Testis (tissue), 3 donors: ENCODE data around the gene TTLL3. TPM values are rescaled to one million over a fixed set of nuclear protein-coding genes. Genes with fewer than 3 reads are reported as not detected.
"Not testable (repeated sequence)": the region's sequence is repeated elsewhere in the genome, so short reads cannot be mapped to it uniquely, and the experiment has no call there.

Source experiments
- DNase-seq: peaks from one replicate; pipeline ENCODE4 v3.0.0-alpha.2; 2019
- H3K27ac ChIP-seq, 2 donors: fragments of 200-600 bp; sonication (generic); one replicate each; pipeline ENCODE4 v1.5.1; 2019
- H3K27me3 ChIP-seq: fragments of 200-600 bp; sonication (generic); one replicate; pipeline ENCODE4 v1.5.1; 2019
- H3K36me3 ChIP-seq: fragments of 200-600 bp; sonication (generic); one replicate; pipeline ENCODE4 v1.5.1; 2017; ENCODE audit warnings: low read depth; ENCODE audit errors: missing control alignments
- H3K4me1 ChIP-seq: fragments of 200-600 bp; sonication (generic); one replicate; pipeline ENCODE4 v1.5.1; 2019
- H3K4me3 ChIP-seq, 2 donors: fragments of 200-600 bp; sonication (generic); one replicate each; pipeline ENCODE4 v1.5.1; 2017 to 2019
- H3K9me3 ChIP-seq: fragments of 200-600 bp; sonication (generic); one replicate; pipeline ENCODE4 v1.5.1; 2017
- POLR2A ChIP-seq: fragments of 450-650 bp; IDR thresholded peaks from one replicate; pipeline ENCODE4 v1.6.1; 2017; ENCODE audit warnings: antibody characterized with exemption, mild to moderate bottlenecking, moderate library complexity
- WGBS, 2 donors: methylation state at CpG; one replicate each; pipeline ENCODE4 v1.1.5; 2018; 5-methylcytosine and 5-hydroxymethylcytosine counted together
- intact Hi-C: fragments of 100-400 bp; cut with DNase I; formaldehyde crosslinking; loops from one replicate; pipeline ENCODE4 v1.15.1; 2023; ENCODE audit warnings: low total_unique reads
- polyA plus RNA-seq: library from polyadenylated mRNA; stranded (reverse); fragments of 350-450 nt; fragmentation: Illumina TruSeq; extraction: RNeasy Lipid Tissue Mini Kit (QIAGEN cat#74804); gene quantifications from one replicate; pipeline ENCODE4 v1.2.3, GENCODE V29; 2014; ENCODE audit warnings: low read depth, low replicate concordance; ENCODE audit not compliant: insufficient read depth
- total RNA-seq, 2 donors: library from RNA; depleted of rRNA; stranded (reverse); fragments of >200 nt; gene quantifications; one replicate each; pipeline ENCODE4 v1.2.3, GENCODE V29; 2016
- TF ChIP-seq, protein P1 (sequence below), 3 experiments: fragments of 450-650 bp in 2 of 3; fragments of 200-600 bp in 1 of 3; sonication (generic) in 1 of 3; IDR thresholded peaks; one replicate each; pipeline ENCODE4 v1.5.1; 2016 to 2019; ENCODE audit warnings: antibody characterized with exemption in 3 of 3, mild to moderate bottlenecking in 2 of 3, moderate library complexity in 1 of 3

The TTLL3 gene
- total and polyA plus RNA-seq, 3 donors from 2014 or later: 104 to 163 (median 142) TPM

DNA sequence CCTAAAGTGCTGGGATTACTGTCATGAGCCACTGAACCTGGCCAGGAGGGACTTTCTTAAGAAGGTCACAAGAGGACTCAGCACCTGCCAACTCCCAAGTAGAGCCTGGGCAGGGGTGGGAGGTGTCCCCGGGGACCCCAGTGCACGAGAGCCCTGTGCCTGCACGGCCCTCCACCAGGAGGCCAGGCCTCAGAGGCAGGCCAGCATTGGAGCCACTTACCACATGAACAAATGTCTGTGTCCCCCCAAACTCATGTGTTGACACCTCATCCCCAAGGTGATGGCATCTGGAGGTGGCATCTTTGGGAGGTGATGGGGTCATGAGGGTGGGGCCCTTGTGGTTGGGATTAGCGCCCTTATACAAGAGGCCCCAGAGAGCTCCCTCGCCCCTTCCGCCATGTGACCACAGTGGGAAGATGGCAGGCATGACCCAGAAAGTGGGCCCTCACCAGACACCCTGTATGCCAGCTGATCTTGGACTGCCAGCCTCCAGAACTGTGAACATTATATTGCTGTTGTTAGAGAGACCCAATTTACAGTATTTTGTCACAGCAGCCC is 36.9 kb downstream of the TTLL3 start:
- 93 to 94% methylated on average over 3 to 6 of the region's 6 CpGs for WGBS, 2 donors
- H3K36me3 ChIP-seq: no peaks in the 10 kb centered on the region
- H3K4me3 ChIP-seq: no peak overlapping the region
- H3K9me3 ChIP-seq: no peaks in the 10 kb centered on the region
- no peaks in the 10 kb centered on the region for H3K27me3 ChIP-seq
- DNase-seq: no peak
- intact Hi-C loops: no loop called here
- H3K27ac ChIP-seq: no peak overlapping the region
- peaks cover 3% of the 10 kb centered on the region for H3K4me1 ChIP-seq
- TF ChIP-seq, protein P1, sequence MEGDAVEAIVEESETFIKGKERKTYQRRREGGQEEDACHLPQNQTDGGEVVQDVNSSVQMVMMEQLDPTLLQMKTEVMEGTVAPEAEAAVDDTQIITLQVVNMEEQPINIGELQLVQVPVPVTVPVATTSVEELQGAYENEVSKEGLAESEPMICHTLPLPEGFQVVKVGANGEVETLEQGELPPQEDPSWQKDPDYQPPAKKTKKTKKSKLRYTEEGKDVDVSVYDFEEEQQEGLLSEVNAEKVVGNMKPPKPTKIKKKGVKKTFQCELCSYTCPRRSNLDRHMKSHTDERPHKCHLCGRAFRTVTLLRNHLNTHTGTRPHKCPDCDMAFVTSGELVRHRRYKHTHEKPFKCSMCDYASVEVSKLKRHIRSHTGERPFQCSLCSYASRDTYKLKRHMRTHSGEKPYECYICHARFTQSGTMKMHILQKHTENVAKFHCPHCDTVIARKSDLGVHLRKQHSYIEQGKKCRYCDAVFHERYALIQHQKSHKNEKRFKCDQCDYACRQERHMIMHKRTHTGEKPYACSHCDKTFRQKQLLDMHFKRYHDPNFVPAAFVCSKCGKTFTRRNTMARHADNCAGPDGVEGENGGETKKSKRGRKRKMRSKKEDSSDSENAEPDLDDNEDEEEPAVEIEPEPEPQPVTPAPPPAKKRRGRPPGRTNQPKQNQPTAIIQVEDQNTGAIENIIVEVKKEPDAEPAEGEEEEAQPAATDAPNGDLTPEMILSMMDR (IDR thresholded peaks at IDR 0.05): no peak
- no peak for TF ChIP-seq POLR2A

DNA sequence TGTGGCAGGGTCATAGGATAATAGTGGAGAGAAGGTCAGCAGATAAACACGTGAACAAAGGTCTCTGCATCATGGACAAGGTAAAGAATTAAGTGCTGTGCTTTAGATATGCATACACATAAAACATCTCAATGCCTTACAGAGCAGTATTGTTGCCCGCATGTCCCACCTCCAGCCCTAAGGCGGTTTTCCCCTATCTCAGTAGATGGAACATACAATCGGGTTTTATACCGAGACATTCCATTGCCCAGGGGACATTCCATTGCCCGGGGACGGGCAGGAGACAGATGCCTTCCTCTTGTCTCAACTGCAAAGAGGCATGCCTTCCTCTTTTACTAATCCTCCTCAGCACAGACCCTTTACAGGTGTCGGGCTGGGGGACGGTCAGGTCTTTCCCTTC is 37.8 kb downstream of the TTLL3 start:
- H3K9me3 ChIP-seq, DNase-seq, H3K36me3 ChIP-seq, intact Hi-C loops, H3K4me3 ChIP-seq, H3K27me3 ChIP-seq, H3K27ac ChIP-seq, H3K4me1 ChIP-seq: not testable (repeated sequence)
- WGBS, 2 donors: 40 to 76% methylated on average over 5 to 9 of the region's 9 CpGs

DNA sequence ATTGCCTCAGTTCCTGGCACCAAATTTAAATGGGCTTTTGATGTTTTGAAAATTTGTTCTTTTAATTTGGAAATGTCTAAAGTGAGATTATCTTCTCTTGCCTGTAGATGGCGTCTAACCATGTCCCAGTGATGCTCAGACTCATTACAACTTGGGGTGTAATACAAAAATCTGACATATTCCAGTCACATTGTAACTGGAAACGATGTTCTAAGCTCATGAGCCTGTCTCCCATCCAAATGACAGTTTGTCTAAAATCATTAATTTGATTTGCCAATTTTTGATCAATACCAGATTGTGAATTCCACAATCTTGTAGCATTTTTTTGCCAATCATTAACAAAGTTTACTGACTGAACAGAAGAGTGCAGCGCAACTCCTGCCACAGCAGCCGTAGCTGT is 38.8 kb downstream of the TTLL3 start:
- H3K4me1 ChIP-seq, intact Hi-C loops, H3K9me3 ChIP-seq, H3K4me3 ChIP-seq, H3K27me3 ChIP-seq, DNase-seq, H3K27ac ChIP-seq, H3K36me3 ChIP-seq: not testable (repeated sequence)
- WGBS, 2 donors: 53 to 56% methylated on average over 4 of the region's 4 CpGs
- TF ChIP-seq, protein P1 (IDR thresholded peaks at IDR 0.05): peak in 2 of 3 experiments; percentile 40 to 41

DNA sequence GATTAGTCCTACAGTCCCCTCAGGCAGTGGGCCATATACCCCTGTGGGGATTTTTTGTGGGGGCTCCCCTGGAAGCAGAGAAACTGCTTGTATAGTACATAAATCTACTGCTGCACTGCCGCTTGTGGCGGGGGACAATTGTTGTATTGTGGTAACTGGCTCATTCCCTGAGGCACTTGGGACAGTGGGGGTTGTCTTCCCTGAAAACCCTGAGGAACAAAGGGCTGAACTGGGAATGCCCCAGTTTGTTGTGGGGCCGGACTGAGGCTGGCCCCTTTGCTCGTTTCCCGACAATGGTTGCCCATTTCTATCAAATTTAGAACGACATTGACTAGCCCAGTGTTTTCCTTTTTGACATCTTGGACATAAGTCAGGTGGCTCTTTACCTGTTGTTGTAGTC is 41.3 kb downstream of the TTLL3 start:
- H3K36me3 ChIP-seq, intact Hi-C loops, H3K27me3 ChIP-seq, H3K9me3 ChIP-seq, H3K27ac ChIP-seq, DNase-seq, H3K4me3 ChIP-seq, H3K4me1 ChIP-seq: not testable (repeated sequence)
- WGBS, 2 donors: 84 to 89% methylated on average over 6 of the region's 6 CpGs

DNA sequence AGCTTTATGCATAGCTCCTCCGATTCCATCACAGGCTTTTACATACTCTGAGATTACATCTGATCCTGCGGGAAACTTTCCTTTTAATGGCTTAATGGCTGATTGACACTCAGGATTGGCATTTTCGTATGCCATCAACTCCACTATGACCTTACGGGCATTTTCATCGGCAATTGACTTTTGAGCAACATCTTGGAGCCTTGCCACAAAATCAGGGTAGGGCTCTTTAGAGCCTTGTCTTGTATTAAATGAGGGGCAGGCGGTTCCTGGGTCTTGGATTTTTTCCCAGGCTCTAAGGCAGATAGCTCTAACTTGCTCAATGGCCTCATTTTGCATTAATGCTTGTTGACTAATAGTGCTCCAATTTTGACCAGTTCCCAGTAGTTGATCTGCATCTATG is 41.9 kb downstream of the TTLL3 start:
- H3K4me3 ChIP-seq, DNase-seq, H3K4me1 ChIP-seq, intact Hi-C loops, H3K27ac ChIP-seq, H3K36me3 ChIP-seq, H3K27me3 ChIP-seq, H3K9me3 ChIP-seq: not testable (repeated sequence)
- WGBS, 2 donors: 71 to 77% methylated on average over 6 of the region's 6 CpGs

DNA sequence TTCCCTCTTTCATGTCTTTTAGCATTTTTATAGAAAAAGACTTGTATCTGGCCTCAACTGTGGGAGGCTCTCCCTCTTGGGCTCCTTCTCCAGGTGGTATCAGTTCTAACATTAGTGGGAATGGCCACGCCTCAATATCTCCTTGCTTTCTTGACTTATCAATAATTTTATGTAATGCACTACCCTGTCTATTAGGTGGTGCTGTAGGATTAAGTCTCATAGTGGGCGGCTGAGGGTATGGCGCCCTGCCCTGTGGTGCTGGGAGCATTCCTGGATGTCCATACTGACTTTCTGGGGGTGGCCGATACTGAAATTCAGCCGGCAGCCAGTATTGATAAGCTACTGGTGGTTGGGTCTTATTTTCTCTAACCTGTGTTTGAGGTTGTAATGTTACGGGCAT is 42.5 kb downstream of the TTLL3 start:
- no peak for TF ChIP-seq POLR2A
- TF ChIP-seq, protein P1 (IDR thresholded peaks at IDR 0.05): no peak
- WGBS, 2 donors: 92 to 93% methylated on average over 6 of the region's 6 CpGs

DNA sequence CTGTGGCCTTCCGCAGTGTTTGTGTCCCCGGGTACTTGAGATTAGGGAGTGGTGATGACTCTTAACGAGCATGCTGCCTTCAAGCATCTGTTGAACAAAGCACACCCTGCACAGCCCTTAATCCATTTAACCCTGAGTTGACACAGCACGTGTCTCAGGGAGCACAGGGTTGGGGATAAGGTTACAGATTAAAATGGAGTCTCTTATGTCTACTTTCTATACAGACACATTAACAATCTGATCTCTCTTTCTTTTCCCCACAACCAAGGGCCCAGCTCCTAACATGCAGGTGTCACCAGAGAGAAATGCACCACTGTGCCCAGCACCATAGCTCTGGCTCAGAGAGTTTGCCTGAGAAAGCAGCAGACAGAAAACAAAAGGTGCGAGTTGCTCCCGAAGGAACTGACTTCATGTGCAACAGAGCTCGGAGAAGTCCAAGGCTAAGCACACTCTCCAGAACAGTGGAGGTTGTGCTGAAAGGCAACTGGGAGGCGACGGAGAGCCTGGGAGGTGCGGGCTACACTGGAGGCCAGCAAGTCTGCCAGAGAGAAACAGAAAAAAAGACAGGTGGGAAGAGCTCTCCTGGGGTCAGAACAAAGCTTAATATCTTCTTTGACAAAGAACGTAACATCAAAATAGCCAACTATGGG is 44.4 kb downstream of the TTLL3 start:
- WGBS, 2 donors: 72 to 80% methylated on average over 11 of the region's 11 CpGs
- H3K9me3 ChIP-seq, H3K36me3 ChIP-seq, H3K4me3 ChIP-seq, H3K4me1 ChIP-seq, H3K27ac ChIP-seq, intact Hi-C loops, DNase-seq, H3K27me3 ChIP-seq: not testable (repeated sequence)

More for the DNA sequence above, 42.5 kb downstream of the TTLL3 start:
- Histone ChIP-seq H3K36me3 (no peaks in the 10 kb centered on the region), H3K27ac (no peak overlapping the region), H3K27me3 (no peaks in the 10 kb centered on the region), H3K4me1 (no peaks in the 10 kb centered on the region), H3K9me3 (no peaks in the 10 kb centered on the region), H3K4me3 (no peak overlapping the region)
- DNase-seq: no peak
- intact Hi-C loops: no loop called here
